CD4-positive, alpha-beta T cell treated with Interferon gamma for 1 hour (primary cell): ENCODE measurements around the gene SCAP.

Source experiments
- DNase-seq: peaks from one replicate; pipeline ENCODE4 v3.0.0-alpha.2; 2020

SCAP gene

GRCh38 chr3:47412842-47413520 is 62.8 kb downstream of the SCAP start:
- DNase-seq = no peak

- DNase-seq = no peak
These were observed 63.3 kb downstream of the SCAP start for GRCh38 chr3:47412453-47412756.

GRCh38 chr3:47411696-47412452 is 63.9 kb downstream of the SCAP start:
- no peak for DNase-seq

DNA sequence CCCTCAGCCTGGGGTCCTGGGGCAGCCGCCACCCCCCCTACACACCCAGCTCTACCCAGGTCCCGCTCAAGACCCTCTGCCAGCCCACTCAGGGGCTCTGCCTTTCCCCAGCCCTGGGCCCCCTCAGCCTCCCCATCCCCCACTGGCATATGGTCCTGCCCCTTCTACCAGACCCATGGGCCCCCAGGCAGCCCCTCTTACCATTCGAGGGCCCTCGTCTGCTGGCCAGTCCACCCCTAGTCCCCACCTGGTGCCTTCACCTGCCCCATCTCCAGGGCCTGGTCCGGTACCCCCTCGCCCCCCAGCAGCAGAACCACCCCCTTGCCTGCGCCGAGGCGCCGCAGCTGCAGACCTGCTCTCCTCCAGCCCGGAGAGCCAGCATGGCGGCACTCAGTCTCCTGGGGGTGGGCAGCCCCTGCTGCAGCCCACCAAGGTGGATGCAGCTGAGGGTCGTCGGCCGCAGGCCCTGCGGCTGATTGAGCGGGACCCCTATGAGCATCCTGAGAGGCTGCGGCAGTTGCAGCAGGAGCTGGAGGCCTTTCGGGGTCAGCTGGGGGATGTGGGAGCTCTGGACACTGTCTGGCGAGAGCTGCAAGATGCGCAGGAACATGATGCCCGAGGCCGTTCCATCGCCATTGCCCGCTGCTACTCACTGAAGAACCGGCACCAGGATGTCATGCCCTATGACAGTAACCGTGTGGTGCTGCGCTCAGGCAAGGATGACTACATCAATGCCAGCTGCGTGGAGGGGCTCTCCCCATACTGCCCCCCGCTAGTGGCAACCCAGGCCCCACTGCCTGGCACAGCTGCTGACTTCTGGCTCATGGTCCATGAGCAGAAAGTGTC is 64.7 kb downstream of the SCAP start:
- DNase-seq = no peak

DNA sequence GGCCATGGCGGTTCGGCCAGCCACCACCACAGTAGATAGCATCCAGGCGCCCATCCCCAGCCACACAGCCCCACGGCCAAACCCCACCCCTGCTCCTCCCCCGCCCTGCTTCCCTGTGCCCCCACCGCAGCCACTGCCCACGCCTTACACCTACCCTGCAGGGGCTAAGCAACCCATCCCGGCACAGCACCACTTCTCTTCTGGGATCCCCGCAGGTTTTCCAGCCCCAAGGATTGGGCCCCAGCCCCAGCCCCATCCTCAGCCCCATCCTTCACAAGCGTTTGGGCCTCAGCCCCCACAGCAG is 65.4 kb downstream of the SCAP start:
- DNase-seq = no peak

GRCh38 chr3:47409688-47410416 is 65.9 kb downstream of the SCAP start:
- DNase-seq = no peak

- DNase-seq = no peak
These were observed 66.5 kb downstream of the SCAP start for GRCh38 chr3:47409284-47409683.

DNA sequence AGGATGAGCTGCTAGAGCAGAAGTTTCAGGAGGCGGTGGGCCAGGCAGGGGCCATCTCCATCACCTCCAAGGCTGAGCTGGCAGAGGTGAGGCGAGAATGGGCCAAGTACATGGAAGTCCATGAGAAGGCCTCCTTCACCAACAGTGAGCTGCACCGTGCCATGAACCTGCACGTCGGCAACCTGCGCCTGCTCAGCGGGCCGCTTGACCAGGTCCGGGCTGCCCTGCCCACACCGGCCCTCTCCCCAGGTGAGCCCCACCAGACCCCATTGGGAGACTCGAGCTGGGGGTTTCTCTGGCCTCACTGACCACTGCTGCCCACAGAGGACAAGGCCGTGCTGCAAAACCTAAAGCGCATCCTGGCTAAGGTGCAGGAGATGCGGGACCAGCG is 66.9 kb downstream of the SCAP start:
- no peak for DNase-seq

- no peak for DNase-seq
These were observed 67.6 kb downstream of the SCAP start for GRCh38 chr3:47407896-47408838.

DNA sequence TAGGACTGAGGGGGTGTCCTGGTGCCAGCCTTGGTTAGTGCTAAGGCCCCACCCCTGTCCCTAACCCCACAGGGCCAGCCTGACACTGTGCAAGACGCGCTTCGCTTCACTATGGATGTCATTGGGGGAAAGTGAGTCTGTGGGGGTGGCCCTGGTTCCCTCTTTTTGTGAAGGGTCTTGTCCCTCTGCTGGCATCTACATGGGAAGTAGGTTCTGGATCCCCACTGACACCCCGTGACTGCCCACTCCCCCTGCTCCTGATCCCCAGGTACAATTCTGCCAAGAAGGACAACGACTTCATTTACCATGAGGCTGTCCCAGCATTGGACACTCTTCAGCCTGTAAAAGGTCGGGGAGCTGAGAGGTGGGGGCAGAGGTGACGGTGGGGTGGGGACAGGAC is 68.5 kb downstream of the SCAP start:
- no peak for DNase-seq

GRCh38 chr3:47406762-47407149 is 69.0 kb downstream of the SCAP start:
- no peak for DNase-seq

DNA sequence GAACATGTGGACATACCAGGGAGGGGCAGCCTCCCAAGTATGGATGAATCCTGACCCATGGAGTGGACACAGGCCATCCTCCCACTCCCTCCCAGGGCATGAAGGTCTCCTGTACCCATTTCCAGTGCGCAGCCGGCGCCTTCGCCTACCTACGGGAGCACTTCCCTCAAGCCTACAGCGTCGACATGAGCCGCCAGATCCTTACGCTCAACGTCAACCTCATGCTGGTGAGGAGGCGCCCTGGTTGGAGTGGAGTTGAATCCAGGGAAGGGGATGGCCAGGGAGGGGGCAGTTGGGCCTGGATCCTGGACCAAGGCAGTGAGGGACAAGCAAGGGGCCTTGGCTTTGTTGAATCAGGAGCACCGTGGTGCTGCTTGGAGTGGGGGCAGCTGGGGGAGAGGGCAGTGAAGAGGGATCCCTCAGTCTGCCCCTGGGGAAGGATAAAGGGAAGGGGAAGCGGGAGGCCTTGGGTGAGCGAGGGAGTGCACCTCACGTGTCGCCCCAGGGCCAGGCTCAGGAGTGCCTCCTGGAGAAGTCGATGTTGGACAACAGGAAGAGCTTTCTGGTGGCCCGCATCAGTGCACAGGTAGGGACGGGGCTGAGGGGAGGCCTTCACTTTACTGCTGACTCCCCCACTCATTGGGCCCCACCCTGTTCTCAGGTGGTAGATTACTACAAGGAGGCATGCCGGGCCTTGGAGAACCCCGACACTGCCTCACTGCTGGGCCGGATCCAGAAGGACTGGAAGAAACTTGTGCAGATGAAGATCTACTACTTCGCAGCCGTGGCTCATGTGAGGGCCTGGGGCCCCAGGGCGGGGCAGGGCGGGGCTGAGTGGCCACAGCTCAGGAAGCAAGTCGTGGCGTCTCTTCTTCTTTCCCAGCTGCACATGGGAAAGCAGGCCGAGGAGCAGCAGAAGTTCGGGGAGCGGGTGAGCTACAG is 69.7 kb downstream of the SCAP start:
- DNase-seq = no peak

GRCh38 chr3:47404955-47405790 is 70.6 kb downstream of the SCAP start:
- no peak for DNase-seq

DNA sequence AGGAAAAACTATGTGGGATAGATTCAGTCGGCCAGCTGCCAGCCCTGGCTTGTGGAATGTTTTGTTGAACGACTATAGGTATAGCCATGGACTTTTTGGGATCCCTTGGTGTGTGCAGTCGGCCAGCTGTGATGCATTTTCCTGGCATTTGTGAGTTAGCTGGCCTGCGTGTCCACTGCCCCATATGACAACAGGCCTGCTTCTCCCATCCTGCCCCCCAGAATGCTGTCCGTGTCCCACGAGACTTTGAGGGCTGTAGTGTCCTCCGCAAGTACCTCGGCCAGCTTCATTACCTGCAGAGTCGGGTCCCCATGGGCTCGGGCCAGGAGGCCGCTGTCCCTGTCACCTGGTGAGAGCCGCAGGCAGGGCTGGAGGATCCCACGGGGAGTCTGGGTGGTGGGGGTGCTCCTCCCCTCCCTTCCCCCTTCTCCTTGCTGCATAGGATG is 71.3 kb downstream of the SCAP start:
- DNase-seq = no peak

DNA sequence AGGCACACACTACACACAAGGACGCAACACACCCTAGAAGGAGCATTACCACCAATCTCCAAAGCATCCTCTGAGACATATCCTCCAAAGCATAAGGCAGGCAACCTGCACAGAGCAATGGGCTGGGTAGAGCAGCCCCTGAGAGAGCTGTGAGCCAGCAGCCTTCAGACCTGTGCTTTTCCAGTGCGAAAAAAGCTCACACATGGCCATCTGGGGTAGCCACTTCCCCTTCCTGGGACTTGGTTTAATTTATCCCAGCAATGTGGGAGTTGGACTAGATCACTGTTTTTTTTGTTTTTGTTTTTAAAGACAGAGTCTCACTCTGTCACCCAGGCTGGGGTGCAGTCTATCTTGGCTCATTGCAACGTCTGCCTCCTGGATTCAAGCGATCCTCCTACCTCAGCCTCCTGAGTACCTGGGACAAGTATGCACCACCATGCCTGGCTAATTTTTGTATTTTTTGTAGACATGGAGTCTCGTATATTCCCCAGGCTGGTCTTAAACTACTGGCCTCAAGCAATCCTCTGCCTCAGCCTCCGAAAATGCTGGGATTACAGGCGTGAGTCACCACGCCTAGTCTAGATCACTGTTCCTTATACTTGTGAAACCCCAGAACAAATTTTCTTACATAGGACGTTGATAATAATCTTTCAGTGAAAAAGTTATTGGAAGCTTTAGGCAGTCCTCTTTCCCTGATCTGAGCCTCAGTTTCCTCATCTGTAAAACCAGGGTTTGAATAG is 76.0 kb downstream of the SCAP start:
- no peak for DNase-seq

DNA sequence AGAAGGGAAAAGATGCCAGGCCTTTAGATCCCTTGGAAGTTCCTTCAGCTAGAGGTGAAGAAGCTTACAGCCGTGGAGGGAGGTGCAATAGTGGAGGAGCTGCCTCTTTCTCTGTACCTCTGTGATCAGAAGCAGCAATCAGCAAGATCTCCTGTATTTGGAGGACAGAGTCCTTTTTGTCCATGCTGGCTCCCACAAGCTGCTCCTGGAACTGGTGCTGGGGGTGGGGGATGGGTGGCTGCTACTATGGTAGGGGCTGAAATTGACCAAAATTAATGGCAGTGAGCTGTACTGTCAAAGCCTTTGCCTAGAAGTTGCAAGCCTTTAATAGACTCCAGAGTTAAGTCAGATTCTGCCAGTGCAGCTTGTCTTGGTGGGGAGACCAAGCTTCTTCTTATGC is 76.7 kb downstream of the SCAP start:
- DNase-seq = no peak

DNA sequence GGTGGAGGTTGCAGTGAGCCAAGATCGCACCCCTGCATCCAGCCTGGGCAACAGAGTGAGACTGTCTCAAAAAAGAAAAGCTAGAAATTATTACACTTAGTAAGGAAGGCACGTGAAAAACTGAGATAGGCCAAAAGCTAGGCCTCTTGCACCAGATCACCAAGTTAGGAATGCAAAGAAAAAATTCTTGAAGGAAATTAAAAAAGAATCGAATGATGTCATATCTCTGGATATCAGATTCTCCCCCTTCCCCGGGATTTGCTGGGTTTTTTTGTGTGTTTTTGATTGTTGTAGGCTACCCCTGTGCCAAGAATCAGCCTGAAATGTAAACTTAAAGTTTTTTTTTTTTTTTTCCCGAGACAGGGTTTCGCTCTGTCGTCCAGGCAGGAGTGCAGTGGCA is 77.5 kb downstream of the SCAP start:
- DNase-seq = no peak

DNA sequence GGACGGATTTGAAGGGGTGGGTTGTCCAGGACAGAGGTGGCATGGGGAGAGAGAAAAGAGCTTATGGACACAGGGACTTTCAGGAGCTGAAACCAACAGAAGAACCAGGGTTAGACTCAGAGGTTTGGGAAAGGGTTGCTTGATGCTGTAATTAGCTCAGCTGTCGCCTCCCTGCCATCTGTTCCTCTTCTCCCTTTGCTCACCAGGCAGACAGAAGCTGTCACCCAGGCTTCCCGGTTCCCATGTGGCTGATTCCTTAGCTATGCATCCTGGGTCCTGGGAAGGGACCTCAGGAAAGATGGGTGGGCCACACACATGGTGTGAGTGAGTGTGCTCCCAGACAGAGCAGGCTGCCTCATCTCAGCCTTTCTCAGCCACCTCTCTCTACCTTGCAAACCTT is 80.9 kb downstream of the SCAP start:
- DNase-seq = no peak

DNA sequence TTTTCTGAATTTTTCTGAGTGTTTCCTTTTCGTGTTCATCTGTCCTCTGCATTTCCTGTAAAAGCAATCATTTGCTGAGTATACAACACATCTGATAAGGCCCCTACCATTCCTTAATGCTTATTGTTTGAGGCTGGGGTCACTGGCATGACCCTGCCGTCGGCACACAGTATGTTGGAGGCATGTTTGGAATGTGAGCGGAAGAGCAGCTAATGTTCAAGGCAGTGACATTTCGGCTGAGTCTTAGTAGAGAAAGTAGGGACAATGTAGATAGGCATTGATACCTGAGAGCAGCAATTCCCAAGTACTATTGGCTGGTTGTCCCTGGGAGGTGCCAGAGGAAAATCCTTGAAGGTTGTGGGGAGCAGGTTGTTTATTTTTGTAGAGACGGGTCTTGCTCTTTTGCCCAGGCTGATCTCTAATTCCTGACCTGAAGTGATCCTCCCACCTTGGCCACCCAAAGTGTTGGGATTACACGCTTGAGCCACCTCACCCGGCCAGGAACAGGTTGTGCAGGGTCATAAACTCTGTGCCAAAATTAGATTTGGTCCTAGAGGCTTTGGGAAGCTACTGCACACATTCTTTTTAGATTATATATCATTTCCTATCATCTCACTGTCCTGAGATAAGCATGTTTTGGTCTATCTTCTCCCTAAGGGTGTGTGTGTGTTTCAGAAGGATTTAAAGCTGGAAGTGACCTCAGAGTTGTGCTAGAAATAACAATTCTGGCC is 81.4 kb downstream of the SCAP start:
- DNase-seq = no peak
